ENCODE data around the gene STX3. TPM values are rescaled to one million over a fixed set of nuclear protein-coding genes. Genes with fewer than 3 reads are reported as not detected.

The STX3 gene
- total and polyA plus RNA-seq, 2 of the 8 experiments (the other 6 are each of a cell fraction or from before 2014, with no cell fraction given), result 50.5 to 56.1 TPM

DNA sequence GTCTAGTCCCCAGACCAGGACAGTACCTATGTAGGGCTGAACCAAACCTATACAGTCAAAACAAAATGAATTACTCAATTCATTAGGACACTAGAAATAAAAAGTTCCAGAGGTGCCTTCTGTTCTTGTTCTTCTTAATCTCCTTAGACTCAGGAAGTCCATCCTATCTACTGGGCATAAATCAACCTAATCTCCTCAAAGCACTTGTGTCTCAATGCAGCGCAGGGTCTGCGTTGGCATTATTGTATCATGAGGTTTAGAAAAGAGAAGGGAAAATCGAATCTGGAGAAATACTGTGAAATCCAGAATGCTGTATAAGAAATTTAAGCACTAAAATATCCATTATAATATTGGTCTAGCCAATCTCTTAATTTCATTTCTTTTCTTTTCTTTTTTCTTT is 39.1 kb upstream of the STX3 start:
- Histone ChIP-seq H3K56ac (replicated peaks; ENCODE audit: insufficient read length, low read depth, low read length) (no peak overlapping the region), H4K8ac (ENCODE audit: extremely low read depth, insufficient read depth, low read length) (no peak overlapping the region), H2BK15ac (ENCODE audit: low read length) (no peak overlapping the region), H3K9me3 (ENCODE audit: insufficient read depth in 2 of 2, low read depth in 1 of 2, low read length in 1 of 2) (no peaks in the 10 kb centered on the region), H2BK20ac (ENCODE audit: low read length) (no peak overlapping the region), H2BK5ac (ENCODE audit: low read depth, low read length) (no peak overlapping the region), H3K23me2 (ENCODE audit: low read depth, low read length) (no peaks in the 10 kb centered on the region), H3K4me3 (ENCODE audit: extremely low read depth in 1 of 4, insufficient read depth in 2 of 4, low read depth in 3 of 4, low read length in 4 of 4) (no peak overlapping the region), H2BK12ac (ENCODE audit: low read depth, low read length) (no peak overlapping the region), H2BK120ac (replicated peaks; ENCODE audit: low read depth, low read length) (no peak overlapping the region), H3K27me3 (replicated peaks in 1 of 4; ENCODE audit: control insufficient read depth in 3 of 4, extremely low read depth in 1 of 4, insufficient read depth in 3 of 4, low read length in 3 of 4) (no peaks in the 10 kb centered on the region), H4K20me1 (replicated peaks in 1 of 2; ENCODE audit: control insufficient read depth in 1 of 2, insufficient read depth in 2 of 2, low read length in 2 of 2) (no peaks in the 10 kb centered on the region), H3K14ac (ENCODE audit: insufficient read length) (no peak overlapping the region), H3K18ac (ENCODE audit: extremely low read depth, low read length) (no peak overlapping the region), H4K5ac (ENCODE audit: insufficient read length, low read depth, low read length) (no peak overlapping the region), H3K9ac (replicated peaks in 1 of 4; ENCODE audit: extremely low read depth in 1 of 4, low read depth in 3 of 4, low read length in 3 of 4) (no peak overlapping the region), H3K27ac (ENCODE audit: low read depth, low read length) (no peak overlapping the region), H3K4me2 (ENCODE audit: insufficient read depth in 1 of 2, low read depth in 2 of 2, low read length in 2 of 2) (no peak overlapping the region), H2AFZ (ENCODE audit: low read length) (no peak overlapping the region), H3K4ac (replicated peaks; ENCODE audit: insufficient read length, low read depth, low read length) (no peak overlapping the region), H3K36me3 (ENCODE audit: control insufficient read depth in 2 of 4, insufficient read depth in 4 of 4, low read length in 3 of 4) (no peaks in the 10 kb centered on the region), H3K79me2 (ENCODE audit: control insufficient read depth in 1 of 2, insufficient read depth in 2 of 2, low read length in 2 of 2) (no peaks in the 10 kb centered on the region), H3K4me1 (replicated peaks in 1 of 4; ENCODE audit: control insufficient read depth in 3 of 4, insufficient read depth in 4 of 4, low read length in 3 of 4) (no peaks in the 10 kb centered on the region), H4K91ac (replicated peaks; ENCODE audit: insufficient read length, low read length) (no peak overlapping the region), H3K79me1 (ENCODE audit: low read depth, low read length) (no peaks in the 10 kb centered on the region), H3K23ac (ENCODE audit: insufficient read length) (no peak overlapping the region), H2AK5ac (ENCODE audit: low read depth, low read length) (no peak overlapping the region)
- FAIRE-seq, result no peak
- POLR2A ChIA-PET (ENCODE audit: partially characterized antibody), result no interaction called here
- DNase-seq (ENCODE audit: low read depth in 1 of 2, low spot score in 2 of 2), result no peak
- WGBS, 2 experiments (ENCODE audit: extremely low coverage in 1 of 2, insufficient coverage in 1 of 2, insufficient read length in 1 of 2, insufficient replicate concordance in 2 of 2, low coverage in 1 of 2, low lambda C conversion rate in 2 of 2, missing lambda C conversion rate in 1 of 2), result 89% methylated on average over 3 of the region's 3 CpGs; no CpG with 5 or more reads in 1 of the 2 experiments
- CTCF ChIA-PET (ENCODE audit: partially characterized antibody), result no interaction called here
- TF ChIP-seq SIN3A (conservative IDR thresholded peaks at IDR 0.05 in 1 of 2, IDR thresholded peaks at IDR 0.05 in 1 of 2; ENCODE audit: low read depth in 1 of 2, low read length in 2 of 2) (no peak), RXRA (IDR thresholded peaks at IDR 0.05; ENCODE audit: insufficient read depth, low read depth, low read length) (no peak), JUND (IDR thresholded peaks at IDR 0.05; ENCODE audit: low read length) (no peak), SIX5 (IDR thresholded peaks at IDR 0.05; ENCODE audit: low read depth, low read length) (no peak), SP2 (IDR thresholded peaks at IDR 0.05; ENCODE audit: low read length) (no peak), ZNF274 (IDR thresholded peaks at IDR 0.05; ENCODE audit: borderline replicate concordance, extremely low read depth, low read length) (no peak), SRF (IDR thresholded peaks at IDR 0.05; ENCODE audit: low read depth, low read length) (no peak)
- TF ChIP-seq, protein P1, sequence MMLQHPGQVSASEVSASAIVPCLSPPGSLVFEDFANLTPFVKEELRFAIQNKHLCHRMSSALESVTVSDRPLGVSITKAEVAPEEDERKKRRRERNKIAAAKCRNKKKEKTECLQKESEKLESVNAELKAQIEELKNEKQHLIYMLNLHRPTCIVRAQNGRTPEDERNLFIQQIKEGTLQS (IDR thresholded peaks at IDR 0.05; ENCODE audit: insufficient read depth, low read depth, low read length), result no peak
- TF ChIP-seq, protein P2, sequence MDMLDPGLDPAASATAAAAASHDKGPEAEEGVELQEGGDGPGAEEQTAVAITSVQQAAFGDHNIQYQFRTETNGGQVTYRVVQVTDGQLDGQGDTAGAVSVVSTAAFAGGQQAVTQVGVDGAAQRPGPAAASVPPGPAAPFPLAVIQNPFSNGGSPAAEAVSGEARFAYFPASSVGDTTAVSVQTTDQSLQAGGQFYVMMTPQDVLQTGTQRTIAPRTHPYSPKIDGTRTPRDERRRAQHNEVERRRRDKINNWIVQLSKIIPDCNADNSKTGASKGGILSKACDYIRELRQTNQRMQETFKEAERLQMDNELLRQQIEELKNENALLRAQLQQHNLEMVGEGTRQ (IDR thresholded peaks at IDR 0.05; ENCODE audit: low read length), result no peak
- TF ChIP-seq, protein P3, sequence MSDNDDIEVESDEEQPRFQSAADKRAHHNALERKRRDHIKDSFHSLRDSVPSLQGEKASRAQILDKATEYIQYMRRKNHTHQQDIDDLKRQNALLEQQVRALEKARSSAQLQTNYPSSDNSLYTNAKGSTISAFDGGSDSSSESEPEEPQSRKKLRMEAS (IDR thresholded peaks at IDR 0.05), result no peak

Data from H1 (cell line).